Left ventricle myocardium superior (tissue), 1 donor: ENCODE results near the gene TNK1. TPM values are rescaled to one million over a fixed set of nuclear protein-coding genes. Genes with fewer than 3 reads are reported as not detected.
"Not testable (repeated sequence)": the region's sequence is repeated elsewhere in the genome, so short reads cannot be mapped to it uniquely, and the experiment has no call there.

ENCODE experiments used
- ATAC-seq: fragments of 200-7000 bp; cut with Tn5 transposase; one replicate; pipeline ENCODE4 v1.9.1; 2020; ENCODE audit warnings: mild to moderate bottlenecking, moderate library complexity
- DNase-seq: peaks from one replicate; pipeline ENCODE4 v3.0.0-alpha.2; 2020
- intact Hi-C: fragments of 100-400 bp; cut with micrococcal nuclease; formaldehyde crosslinking; loops from one replicate; pipeline ENCODE4 v1.11.0; 2022
- long read RNA-seq: library from polyadenylated mRNA; unstranded; transcript quantifications from one replicate; pipeline ENCODE4 v2.0.0, GENCODE V29; 2021
- total RNA-seq: library from RNA; stranded (reverse); fragmentation: NEBNext Ultra II Directional; extraction: Animal tissue kit (Norgen Biotek cat#: 25700); gene quantifications from one replicate; pipeline ENCODE4 v1.2.1, GENCODE V29; 2021
- donor health status: DM: no; HTN: yes; CAD: no; lungs with severe emphysema.

The TNK1 gene
- 2.2 TPM for total RNA-seq
- long read RNA-seq, partial matches to known transcripts, result 2 of 2 reads
- long read RNA-seq, other reads (novel, unspliced or antisense), result 0 of 2 reads

DNA sequence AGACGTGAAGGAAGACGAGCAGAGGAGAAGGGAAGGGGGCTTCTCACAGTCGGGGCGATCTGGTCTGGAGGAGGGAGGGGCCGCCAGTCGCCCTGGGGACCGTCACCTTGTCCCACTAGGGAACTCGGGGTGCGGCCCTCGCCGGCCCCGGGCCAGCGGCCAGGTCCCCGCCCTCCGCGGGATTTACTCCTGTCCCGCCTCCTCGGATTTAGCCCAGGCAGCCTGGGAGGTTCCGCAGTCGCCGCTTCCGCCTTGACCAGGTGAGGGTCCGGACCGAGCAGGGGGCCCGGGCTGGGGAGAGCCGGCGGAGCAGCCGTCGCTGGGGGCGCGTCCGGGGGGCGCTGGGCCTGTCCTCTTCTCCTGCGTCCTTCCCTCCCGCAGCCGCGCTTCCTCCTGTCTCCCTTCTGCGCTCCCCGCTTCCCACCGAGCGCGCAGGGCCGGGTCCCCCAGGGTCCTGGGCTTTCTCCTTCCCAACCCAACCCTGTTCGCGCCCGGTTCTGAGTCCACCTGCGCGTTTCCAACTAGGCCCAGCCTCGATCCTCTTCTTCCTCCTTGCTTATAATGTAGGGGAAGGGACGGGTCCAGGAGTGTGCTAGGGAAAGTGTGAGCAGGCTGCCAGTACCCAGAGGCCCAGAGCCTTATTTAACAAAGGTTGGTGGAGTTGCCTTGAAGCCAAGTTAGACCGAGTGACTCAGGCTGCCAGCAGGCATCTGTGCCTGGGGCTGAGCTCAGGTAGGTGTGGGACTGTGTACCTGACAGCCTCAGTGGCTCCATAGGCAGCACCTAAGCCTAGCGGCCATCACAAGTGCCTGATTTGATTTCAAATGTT lies at the start of gene TNK1:
Gene TNK1, plus strand, starts transcription at position 235 of the 829 bp plus-strand sequence. CDS start 1,838 bp downstream, outside the sequence.
- DNase-seq (peak; percentile 74), ATAC-seq (peak; percentile 73)
- intact Hi-C loops, result no loop called here

DNA sequence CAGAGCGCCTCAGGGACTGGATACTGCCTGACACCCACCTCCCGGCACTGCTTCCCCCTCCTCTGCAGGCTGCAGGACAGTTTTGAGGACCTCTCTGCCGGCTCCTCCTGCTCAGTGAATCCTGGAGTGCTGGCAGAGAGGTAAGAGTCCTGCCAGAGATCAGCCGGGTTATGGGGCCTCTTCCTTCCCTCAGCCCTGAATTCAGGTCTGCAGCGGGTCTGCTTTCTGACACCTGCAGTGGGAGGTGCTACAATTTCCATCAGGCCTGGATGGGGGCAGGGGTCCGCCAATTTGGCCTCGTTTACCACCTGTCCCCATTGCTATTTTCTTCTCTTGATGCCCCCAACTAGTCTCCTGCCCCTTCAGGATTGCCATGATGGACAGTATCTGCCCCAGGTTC lies 48.8 kb upstream of the TNK1 start:
- DNase-seq (no peak), ATAC-seq (no peak)
- intact Hi-C loops, result no loop called here

DNA sequence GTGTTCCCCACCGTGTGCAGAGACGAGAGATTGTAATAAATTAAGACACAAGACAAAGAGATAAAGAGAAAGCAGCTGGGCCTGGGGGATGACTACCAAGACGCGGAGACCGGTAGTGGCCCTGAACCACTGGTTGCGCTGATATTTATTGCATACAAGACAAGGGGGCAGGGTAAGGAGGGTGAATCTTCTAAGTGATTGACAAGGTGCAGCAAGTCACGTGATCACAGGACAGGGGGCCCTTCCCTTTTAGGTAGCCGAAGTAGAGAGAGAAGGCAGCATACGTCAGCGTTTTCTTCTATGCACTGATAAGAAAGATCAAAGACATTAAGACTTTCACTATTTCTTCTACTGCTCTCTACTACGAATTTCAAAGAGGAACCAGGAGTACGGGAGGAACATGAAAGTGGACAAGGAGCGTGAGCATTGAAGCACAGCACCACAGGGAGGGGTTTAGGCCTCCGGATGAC lies 48.3 kb upstream of the TNK1 start:
- DNase-seq, ATAC-seq, intact Hi-C loops: not testable (repeated sequence)

DNA sequence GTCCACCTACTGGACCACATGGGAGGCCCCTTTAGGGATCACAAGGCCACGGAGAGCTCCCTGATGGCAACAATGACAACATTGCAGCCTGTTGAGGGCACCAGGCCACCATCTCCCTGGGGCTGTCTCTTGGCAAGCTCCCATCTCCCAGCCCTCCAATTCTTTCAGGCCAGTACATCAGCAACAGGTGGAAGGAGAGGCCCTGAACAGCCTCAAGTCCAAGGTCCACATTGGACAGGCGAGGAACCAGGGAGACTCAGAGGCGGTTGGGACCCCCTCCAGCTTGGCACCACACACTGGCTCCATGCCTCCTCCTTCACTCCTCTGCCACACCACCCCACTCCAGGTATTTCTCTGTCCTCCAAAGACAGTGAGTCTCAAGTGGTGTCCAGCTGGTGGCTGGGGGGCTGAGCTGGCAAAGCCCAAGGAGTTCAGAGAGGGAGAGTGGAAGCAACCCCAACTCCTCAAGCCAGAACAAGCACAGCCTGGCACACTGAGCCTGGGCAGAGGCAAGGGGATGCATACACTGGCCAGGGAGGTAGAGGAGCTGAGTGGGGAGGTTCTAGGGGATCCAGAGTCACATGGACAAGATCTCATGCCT lies 45.9 kb upstream of the TNK1 start:
- DNase-seq, result no peak
- ATAC-seq, result no peak
- intact Hi-C loops, result no loop called here

DNA sequence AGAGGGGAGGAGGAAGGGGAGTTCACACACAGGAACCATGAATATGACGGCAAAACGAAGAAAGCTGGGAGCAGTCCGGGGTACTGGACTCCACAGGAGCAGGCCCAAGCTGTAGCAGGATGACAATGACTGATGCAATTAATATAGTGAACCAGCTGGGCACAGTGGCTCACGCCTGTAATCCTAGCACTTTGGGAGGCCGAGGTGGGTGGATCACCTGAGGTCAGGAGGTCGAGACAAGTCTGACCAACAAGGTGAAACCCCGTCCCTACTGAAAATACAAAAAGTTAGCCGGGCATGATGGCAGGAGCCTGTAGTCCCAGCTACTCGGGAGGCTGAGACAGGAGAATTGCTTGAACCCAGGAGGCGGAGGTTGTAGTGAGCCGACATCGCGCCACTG lies 45.1 kb upstream of the TNK1 start:
- ATAC-seq, DNase-seq, intact Hi-C loops: not testable (repeated sequence)

DNA sequence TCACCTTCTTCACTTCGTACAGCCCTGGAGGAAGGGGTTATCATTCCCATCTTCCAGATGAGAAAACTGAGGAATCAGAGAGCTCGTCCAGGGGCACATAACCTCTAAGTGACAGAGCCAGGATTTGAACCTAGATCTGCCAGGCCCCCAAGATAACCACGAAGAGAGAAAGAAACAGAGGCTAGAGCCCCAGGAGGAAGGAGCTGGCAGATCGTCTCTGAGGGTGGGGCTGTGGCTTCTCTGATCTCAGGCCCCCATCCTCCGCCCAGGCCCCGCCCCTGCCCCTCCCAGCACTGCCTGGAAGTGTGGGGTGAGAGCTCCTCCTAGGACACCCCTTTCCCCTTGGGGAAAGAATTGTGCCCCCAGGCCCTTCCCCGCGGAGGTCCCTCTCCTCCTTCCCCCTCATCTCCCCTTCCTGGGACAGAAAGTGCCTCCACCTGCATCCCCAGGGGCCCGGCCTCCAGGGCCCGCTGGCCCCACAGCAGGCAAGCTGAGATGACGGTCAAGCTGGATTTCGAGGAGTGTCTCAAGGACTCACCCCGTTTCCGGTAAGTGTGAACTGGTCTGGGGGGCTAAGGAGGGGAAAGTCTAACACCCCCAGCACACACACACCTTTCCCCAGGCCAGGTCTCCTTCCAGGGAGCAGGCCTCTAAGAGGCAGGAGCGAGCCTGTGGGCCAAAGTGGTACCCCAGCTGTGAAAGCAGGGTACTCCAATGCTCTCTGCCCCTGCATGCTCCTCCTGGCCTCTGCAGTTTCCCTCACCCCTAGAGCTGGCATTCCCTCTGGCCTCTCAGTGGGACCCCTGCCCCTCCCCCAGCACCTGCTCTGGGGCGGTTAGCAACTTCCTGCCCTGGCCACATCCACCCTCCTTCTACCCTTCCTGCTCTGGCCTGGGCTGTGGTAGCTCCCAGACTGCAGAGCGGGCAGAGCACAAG lies 44.4 kb upstream of the TNK1 start, which contains the start of gene ACAP1:
Gene ACAP1, plus strand, starts transcription at position 290 of the 936 bp plus-strand sequence. Its CDS starts 206 bp downstream, at position 496.
- DNase-seq (peak; percentile 58), ATAC-seq (peak; percentile 58)
- intact Hi-C loops, result no loop called here

DNA sequence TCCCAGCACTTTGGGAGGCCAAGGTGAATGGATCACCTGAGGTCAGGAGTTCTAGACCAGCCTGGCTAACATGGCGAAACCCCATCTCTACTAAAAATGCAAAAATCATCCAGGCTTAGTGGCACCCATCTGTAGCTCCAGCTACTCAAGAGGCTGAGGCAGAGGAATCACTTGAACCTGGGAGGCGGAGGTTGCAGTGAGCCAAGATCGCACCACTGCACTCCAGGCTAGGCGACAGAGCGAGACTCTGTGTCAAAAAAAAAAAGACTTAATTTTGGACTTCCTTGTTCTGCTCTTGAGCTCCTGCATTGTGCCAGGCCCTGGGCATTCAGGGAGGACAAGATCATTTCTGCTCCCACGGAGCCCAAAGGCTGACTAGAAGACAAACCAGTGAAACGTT lies 43.3 kb upstream of the TNK1 start:
- ATAC-seq, intact Hi-C loops, DNase-seq: not testable (repeated sequence)

DNA sequence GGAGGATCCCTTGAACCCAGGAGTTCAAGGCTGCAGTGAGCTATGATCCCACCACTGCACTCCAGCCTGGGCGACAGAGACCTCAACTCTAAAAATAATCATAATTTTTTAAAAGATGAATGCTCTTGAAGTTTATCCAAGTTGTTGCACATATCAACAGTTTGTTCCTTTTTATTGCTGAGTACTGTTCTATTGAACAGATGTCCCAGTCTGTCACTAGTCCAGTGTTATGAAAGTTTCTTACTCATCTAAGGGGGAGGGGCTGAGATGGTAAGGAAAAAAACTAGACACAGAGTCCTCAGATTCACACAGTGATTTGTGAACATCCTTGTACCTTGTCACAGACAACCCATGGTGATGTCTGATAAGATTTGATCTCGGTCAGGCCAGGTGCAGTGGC lies 40.7 kb upstream of the TNK1 start:
- DNase-seq (no peak), ATAC-seq (no peak)
- intact Hi-C loops, result no loop called here

DNA sequence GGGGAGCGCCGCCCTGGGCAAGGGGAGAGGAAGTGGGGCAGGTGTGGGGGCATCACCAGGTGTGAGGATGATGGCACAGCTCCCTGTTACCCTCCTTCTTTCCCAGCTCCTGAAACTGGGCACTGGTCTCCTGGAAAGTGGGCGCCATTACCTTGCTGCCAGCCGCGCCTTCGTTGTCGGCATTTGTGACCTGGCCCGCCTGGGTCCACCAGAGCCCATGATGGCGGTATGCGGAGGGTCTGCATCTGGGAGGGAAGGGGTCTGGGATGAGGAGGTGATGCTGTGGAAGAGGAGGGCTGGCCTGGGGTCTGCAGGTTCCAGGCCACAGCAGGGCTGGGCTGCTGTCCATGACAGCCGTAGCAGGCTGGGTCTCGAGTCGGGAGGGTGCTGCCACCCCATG lies 39.0 kb upstream of the TNK1 start:
- DNase-seq (no peak), ATAC-seq (no peak)
- intact Hi-C loops, result no loop called here

DNA sequence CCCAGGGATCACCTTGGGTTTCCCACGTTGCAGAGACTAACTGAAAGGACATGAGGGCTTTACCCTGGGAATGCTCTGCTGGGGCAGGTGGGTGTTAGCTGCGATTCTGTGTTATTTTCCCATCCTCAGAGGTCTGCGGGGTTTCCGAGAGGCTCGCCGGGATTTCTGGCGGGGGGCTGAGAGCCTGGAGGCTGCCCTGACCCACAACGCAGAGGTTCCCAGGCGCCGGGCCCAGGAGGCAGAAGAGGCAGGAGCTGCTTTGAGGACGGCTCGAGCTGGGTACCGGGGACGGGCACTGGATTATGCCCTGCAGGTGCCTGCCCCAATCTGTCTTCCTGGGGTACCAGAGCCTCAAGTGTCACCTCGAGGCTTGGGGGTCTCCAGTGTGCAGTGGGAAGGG lies 37.6 kb upstream of the TNK1 start:
- DNase-seq (no peak), ATAC-seq (no peak)
- intact Hi-C loops, result no loop called here

DNA sequence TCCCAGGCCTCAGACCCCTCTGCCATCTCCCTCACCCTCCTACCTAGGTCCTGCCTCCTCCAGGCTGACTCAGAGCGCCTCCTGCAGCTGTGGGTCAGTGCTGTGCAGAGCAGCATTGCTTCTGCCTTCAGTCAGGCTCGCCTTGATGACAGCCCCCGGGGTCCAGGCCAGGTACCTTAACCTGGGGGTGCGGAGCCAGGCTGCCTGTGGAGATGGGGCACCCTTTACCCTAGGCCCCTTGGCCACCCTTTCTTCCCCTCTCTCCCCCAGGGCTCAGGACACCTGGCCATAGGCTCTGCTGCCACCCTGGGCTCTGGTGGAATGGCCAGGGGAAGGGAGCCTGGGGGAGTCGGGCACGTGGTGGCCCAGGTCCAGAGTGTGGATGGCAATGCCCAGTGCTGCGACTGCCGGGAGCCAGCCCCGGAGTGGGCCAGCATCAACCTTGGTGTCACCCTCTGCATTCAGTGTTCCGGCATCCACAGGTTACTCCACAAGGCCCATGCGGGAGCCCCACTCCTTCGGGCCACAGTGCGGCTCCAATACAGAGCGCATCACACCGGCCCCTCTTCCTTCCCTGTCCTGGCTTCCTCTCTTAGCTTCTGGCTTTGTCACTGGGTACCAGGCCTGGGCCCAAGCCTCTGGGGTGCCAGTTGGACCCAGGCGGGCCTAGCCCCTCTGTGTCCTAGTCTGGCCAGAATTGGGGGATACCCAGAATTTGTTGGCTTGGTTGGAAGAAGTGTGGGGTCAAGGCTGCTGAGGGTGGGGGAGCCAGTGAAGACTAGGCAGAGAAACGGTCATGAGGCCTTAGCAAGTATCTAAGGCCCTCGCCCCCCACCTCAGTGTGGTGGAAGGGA lies 33.9 kb upstream of the TNK1 start:
- intact Hi-C loops, result no loop called here
- no peak for DNase-seq
- ATAC-seq, result no peak

DNA sequence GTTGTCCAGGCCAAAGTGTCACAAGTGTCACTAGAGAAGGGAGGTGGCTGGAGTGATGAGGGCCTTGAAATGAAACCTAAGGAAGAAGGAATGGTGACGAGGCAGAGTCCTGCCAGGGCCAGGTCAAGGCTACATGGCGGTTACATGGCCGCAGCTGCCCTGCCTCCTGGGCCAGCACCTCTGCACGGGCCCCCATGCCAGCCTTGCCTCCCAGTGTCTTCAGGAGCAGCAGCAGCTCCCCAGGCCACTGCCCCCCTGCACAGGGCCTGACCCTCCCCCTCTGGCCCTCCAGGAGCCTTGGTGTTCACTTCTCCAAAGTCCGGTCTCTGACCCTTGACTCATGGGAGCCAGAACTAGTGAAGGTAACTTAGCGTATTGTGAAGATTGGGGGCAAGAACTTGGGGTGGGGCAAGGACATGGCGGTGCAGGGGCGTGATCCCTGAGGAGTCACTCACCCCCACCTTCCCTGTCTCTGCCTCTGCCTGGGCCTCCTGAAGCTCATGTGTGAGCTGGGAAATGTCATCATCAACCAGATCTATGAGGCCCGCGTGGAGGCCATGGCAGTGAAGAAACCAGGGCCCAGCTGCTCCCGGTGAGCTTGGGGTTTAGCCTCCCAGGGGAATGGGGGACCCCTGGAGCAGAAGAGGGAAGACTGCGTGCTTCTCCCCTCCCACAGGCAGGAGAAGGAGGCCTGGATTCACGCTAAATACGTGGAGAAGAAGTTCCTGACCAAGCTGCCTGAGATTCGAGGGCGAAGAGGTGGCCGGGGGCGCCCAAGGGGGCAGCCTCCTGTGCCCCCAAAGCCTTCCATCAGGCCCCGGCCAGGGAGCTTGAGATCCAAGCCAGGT lies 33.0 kb upstream of the TNK1 start:
- ATAC-seq, result no peak
- DNase-seq, result no peak
- intact Hi-C loops, result no loop called here

DNA sequence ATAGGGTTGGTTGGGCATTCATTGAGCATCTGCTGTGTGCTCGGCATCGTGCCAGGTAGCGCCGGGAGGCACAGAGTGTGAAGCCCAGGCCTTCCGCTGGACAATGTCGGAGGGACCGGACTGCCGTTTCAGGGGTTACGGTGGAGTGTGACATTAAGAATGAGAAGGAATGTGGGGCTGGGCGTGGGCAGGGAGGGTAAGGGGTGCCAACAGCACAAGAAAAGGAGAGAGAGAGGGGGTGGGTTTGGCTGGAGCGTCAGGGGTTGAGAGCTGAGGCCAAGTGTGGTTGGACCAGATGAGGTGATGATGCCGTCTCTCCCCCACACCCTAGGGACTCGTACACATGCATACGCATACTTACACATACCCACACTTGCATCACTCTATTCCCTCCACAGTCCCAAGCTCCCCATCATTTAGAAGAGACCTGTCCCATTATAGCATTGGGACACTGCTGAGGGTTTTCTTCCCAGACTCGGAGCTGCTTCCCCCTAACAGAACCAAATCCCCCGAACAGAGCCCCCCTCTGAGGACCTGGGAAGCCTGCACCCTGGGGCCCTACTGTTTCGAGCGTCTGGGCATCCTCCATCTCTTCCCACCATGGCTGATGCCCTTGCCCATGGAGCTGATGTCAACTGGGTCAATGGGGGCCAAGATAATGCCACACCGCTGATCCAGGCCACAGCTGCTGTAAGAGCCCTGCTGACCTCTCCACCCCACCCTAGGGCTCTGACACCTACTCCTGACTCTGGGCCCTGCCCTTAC lies 32.2 kb upstream of the TNK1 start:
- ATAC-seq (no peak), DNase-seq (no peak)
- intact Hi-C loops, result no loop called here

DNA sequence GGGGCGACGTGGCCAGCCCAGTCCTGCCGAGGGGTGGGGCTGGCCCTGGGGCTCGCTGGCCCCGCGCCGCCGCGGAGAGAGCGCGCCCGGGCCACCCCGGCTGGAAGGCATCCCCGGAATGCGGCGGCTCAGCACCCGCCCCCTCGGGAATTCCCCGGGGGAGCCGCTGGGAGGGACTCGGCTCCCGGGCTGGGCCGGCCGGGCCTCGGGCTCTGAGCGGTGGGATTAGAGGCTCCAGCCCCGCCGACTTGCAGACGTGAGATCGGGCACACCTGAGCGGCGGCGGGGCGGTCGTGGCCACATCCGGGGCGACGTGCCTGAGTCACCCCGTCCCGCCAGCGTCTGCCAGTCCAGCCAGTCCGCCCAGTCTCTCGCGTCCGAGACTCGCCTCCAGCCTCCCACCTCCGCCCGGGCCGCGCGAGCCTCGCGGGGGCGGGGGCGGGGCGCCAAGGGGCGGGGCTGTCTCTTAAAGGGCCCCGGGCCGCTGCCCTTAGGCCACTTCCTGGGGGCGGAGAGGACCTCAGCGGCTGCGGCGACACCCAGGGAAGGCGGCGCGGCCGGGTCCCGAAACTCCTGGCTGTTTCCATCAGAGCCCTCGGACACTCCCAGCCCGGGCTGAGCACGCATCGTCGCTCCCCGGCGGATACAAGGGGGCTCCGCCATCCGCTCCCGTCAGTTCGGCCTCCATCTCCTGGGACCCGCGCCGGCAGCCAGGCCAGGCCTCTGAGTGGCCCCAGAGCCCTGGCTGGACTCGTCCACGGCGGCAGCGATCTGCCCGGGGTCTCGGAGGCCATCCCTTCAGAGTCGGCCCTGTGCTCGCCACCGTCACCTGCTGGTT lies 29.0 kb upstream of the TNK1 start, which contains the start of gene KCTD11:
Gene KCTD11, plus strand, starts transcription at position 498 of the 838 bp plus-strand sequence.
- DNase-seq (peak; percentile 97), ATAC-seq (peak; percentile 80)
- intact Hi-C loops, result no loop called here

DNA sequence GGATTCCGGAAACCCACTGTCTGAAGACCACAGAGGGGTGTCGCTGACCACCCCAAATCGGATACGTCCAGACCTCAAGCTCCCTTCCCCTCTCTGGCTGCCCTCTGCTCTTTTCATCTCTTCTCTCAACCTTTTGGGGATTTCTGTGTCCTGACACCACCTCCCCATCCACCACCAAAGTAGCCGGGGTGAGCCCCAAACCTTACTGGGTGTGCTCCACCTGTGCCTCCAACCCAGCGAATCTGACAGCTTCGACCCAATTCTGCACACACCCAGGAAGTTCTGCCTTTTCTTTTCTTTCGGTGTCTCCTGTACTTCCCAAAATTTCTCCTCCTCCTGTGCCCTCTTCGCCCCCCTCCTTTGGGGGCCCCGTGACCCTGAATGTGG lies 28.4 kb upstream of the TNK1 start:
- intact Hi-C loops, result no loop called here
- ATAC-seq, result no peak
- no peak for DNase-seq
